ENCODE data around the gene PML. TPM values are rescaled to one million over a fixed set of nuclear protein-coding genes. Genes with fewer than 3 reads are reported as not detected.

The PML gene
- total and polyA plus RNA-seq, 2 of the 4 experiments (the other 2 are of a cell fraction): 8.8 to 22.6 TPM

DNA sequence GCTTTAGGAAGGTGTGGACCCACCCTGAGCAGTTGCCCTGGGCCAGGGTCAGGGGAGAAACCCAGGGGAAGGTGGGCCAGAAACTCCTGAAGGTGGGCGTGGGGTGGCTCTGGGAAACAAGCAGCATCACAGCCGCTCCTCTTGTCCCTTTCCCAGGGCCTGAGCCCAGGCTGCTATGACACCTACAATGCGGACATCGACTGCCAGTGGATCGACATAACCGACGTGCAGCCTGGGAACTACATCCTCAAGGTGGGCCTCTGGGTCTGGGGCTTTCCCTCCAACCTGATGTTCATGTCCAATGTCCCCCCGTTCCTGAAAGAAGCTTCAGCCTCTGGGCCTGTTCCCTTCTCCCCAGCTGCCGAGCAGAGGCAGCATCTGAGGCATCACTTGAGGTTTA is 46.9 kb upstream of the PML start:
- in situ Hi-C loops (cut with MboI; ENCODE audit: low sequenced_read_pairs): no loop called here

More for the DNA sequence above, 46.9 kb upstream of the PML start:
- ATAC-seq (ENCODE audit: low read depth) (no peak), DNase-seq (no peak)
- H3K4me3 ChIP-seq (ENCODE audit: insufficient read depth, low read depth, low read length): no peak overlapping the region
- H3K79me1 ChIP-seq (ENCODE audit: low read depth in 1 of 2, low read length in 2 of 2): peaks cover 6 to 24% of the 10 kb centered on the region in 2 experiments; a peak in 3 of 4 replicates
- TF ChIP-seq RFX5 (IDR thresholded peaks at IDR 0.05; ENCODE audit: low read depth, low read length) (no peak), SMC3 (IDR thresholded peaks at IDR 0.05; ENCODE audit: low read depth, low read length) (no peak), CHD1 (IDR thresholded peaks at IDR 0.05; ENCODE audit: low read depth, low read length) (no peak), FOS (IDR thresholded peaks at IDR 0.05; ENCODE audit: low read depth, low read length) (no peak), POLR2A (IDR thresholded peaks at IDR 0.05; ENCODE audit: low read depth, low read length) (no peak), CEBPB (IDR thresholded peaks at IDR 0.05; ENCODE audit: low read depth, low read length) (no peak)
- H3K9ac ChIP-seq (ENCODE audit: low read depth, low read length): no peak overlapping the region
- H4K20me1 ChIP-seq (ENCODE audit: insufficient read depth, low read length): 0 out of 2 replicates have a peak, but pooled peaks cover 2% of the 10 kb centered on the region
- H4K91ac ChIP-seq (ENCODE audit: insufficient read depth, low read depth, low read length): no peak overlapping the region
- H2AFZ ChIP-seq (replicated peaks; ENCODE audit: low read length, poor library complexity): no peak overlapping the region
- H3K27ac ChIP-seq (ENCODE audit: insufficient read depth, low read length): no peak overlapping the region
- H2BK120ac ChIP-seq (ENCODE audit: low read depth, low read length): no peak overlapping the region
- ChIA-PET CTCF (no interaction called here), POLR2A (ENCODE audit: unreplicated experiment) (no interaction called here)
- no peaks in the 10 kb centered on the region; the same call in 1 of the 2 replicates for H3K9me1 ChIP-seq (ENCODE audit: insufficient read depth, low read length)
- no TSS peak for BruUV-seq (replicated peaks)
- H2BK15ac ChIP-seq (ENCODE audit: low read depth, low read length): no peak overlapping the region
- H3K14ac ChIP-seq (replicated peaks; ENCODE audit: low read depth, low read length): no peak overlapping the region
- H4K5ac ChIP-seq (ENCODE audit: low read depth, low read length): no peak overlapping the region
- peaks cover 7% of the 10 kb centered on the region for H3K4me1 ChIP-seq (ENCODE audit: control insufficient read depth, insufficient read depth, low read length)
- no peaks in the 10 kb centered on the region for H3K9me3 ChIP-seq (ENCODE audit: control insufficient read depth, insufficient read depth, low read length)
- no peaks in the 10 kb centered on the region for H3K27me3 ChIP-seq (ENCODE audit: control insufficient read depth, insufficient read depth, low read length)
- H2BK20ac ChIP-seq (ENCODE audit: low read depth, low read length): no peak overlapping the region
- H4K8ac ChIP-seq (ENCODE audit: low read depth in 2 of 2, low read length in 2 of 2): no peak overlapping the region
- H3K56ac ChIP-seq (ENCODE audit: extremely low read depth, insufficient read depth, low read length): no peak overlapping the region
- peaks cover 67% of the 10 kb centered on the region for H3K36me3 ChIP-seq (ENCODE audit: control insufficient read depth, insufficient read depth, low read length)
- H2AK9ac ChIP-seq (replicated peaks; ENCODE audit: low read depth, low read length, poor library complexity): no peak overlapping the region
- H3K4me2 ChIP-seq (ENCODE audit: low read depth, low read length): no peak overlapping the region
- WGBS, 2 experiments (ENCODE audit: extremely low coverage in 2 of 2, insufficient read length in 1 of 2): 95% methylated on average over 8 of the region's 9 CpGs; no CpG with 5 or more reads in 1 of the 2 experiments
- H2BK5ac ChIP-seq (ENCODE audit: low read depth, low read length, poor library complexity, severe bottlenecking): no peak overlapping the region
- no peak overlapping the region for H3K23ac ChIP-seq (ENCODE audit: low read depth, low read length)
- dilution Hi-C loops (cut with HindIII; ENCODE audit: low sequenced_read_pairs, unreplicated experiment): no loop called here
- H2AK5ac ChIP-seq (ENCODE audit: low read depth, low read length): no peak overlapping the region
- H3K18ac ChIP-seq (ENCODE audit: low read depth, low read length): no peak overlapping the region
- no peak overlapping the region for H3K4ac ChIP-seq (ENCODE audit: low read depth, low read length)
- intact Hi-C loops (cut with micrococcal nuclease): no loop called here

All from IMR-90 (cell line).